GM19463 (cell line): Measurements from ENCODE around the gene SPRR5.

Experiments
- ATAC-seq: cut with Tn5 transposase; IDR thresholded peaks from one replicate; pipeline ENCODE4 v1.9.1; 2021; ENCODE audit warnings: mild to moderate bottlenecking, moderate library complexity; ENCODE audit not compliant: unreplicated experiment

SPRR5 gene

GRCh38 chr1:152946651-152947256 is at the start of gene SPRR5:
Gene SPRR5 (plus strand): TSS chr1:152947206. CDS start chr1:152948555, 1,349 bp downstream.
- no peak for ATAC-seq

- no peak for ATAC-seq
Observed at GRCh38 chr1:152899027-152899426, 48.0 kb upstream of the SPRR5 start.

- no peak for ATAC-seq
Observed at GRCh38 chr1:152899883-152900282, 47.1 kb upstream of the SPRR5 start.

- ATAC-seq = no peak
Observed at GRCh38 chr1:152901631-152902030, 45.4 kb upstream of the SPRR5 start.

GRCh38 chr1:152902636-152903035 is 44.4 kb upstream of the SPRR5 start:
- ATAC-seq = no peak

- no peak for ATAC-seq
Observed at GRCh38 chr1:152904688-152905440, 42.1 kb upstream of the SPRR5 start.

- no peak for ATAC-seq
Observed at GRCh38 chr1:152906023-152906565, 40.9 kb upstream of the SPRR5 start.

GRCh38 chr1:152907686-152908601 is 39.1 kb upstream of the SPRR5 start, which contains the start of gene IVL:
Gene IVL (plus strand): TSS chr1:152908546. CDS start chr1:152909798, 1,252 bp downstream.
- peak; percentile 44 for ATAC-seq

GRCh38 chr1:152909206-152909605 is 37.8 kb upstream of the SPRR5 start:
- ATAC-seq = no peak

GRCh38 chr1:152912471-152912870 is 34.5 kb upstream of the SPRR5 start:
- no peak for ATAC-seq

GRCh38 chr1:152912900-152913299 is 34.1 kb upstream of the SPRR5 start:
- no peak for ATAC-seq

- no peak for ATAC-seq
Observed at GRCh38 chr1:152917794-152918193, 29.2 kb upstream of the SPRR5 start.

GRCh38 chr1:152919071-152919470 is 27.9 kb upstream of the SPRR5 start:
- no peak for ATAC-seq

GRCh38 chr1:152924191-152924590 is 22.8 kb upstream of the SPRR5 start:
- no peak for ATAC-seq

- ATAC-seq = no peak
Observed at GRCh38 chr1:152926091-152926490, 20.9 kb upstream of the SPRR5 start.

GRCh38 chr1:152928671-152929070 is 18.3 kb upstream of the SPRR5 start:
- no peak for ATAC-seq

GRCh38 chr1:152932170-152932811 is 14.7 kb upstream of the SPRR5 start:
- ATAC-seq = no peak

GRCh38 chr1:152933196-152933595 is 13.8 kb upstream of the SPRR5 start:
- ATAC-seq = no peak

- no peak for ATAC-seq
Observed at GRCh38 chr1:152940614-152941013, 6.4 kb upstream of the SPRR5 start.

GRCh38 chr1:152941037-152941711 is 5.8 kb upstream of the SPRR5 start:
- no peak for ATAC-seq
